Measurements from ENCODE around the gene L3MBTL2. TPM values are rescaled to one million over a fixed set of nuclear protein-coding genes. Genes with fewer than 3 reads are reported as not detected.

The L3MBTL2 gene
- total RNA-seq, 1 experiment from 2014 or later: 24.7 TPM

GRCh38 chr22:41204066-41204465 is 1.0 kb upstream of the L3MBTL2 start:
- CTCF ChIA-PET: no interaction called here
- intact Hi-C loops (cut with micrococcal nuclease): no loop called here
- POLR2A ChIA-PET: no interaction called here

GRCh38 chr22:41206719-41207118 is 1.6 kb downstream of the L3MBTL2 start:
- Histone ChIP-seq H3K4me2 (ENCODE audit: low read length) (no peak overlapping the region), H3K9ac (ENCODE audit: low read length) (no peak overlapping the region), H3K79me2 (ENCODE audit: insufficient read depth, low read length) (peaks cover 35% of the 10 kb centered on the region), H2AFZ (ENCODE audit: low read depth, low read length, poor library complexity, severe bottlenecking) (no peak overlapping the region), H3K4me1 (ENCODE audit: control insufficient read depth in 1 of 2, insufficient read depth in 2 of 2, low read length in 2 of 2) (peaks cover 0 to 11% of the 10 kb centered on the region in 2 experiments; a peak in 1 of 4 replicates), H3K27ac (ENCODE audit: low read depth, low read length) (no peak overlapping the region), H3K9me3 (ENCODE audit: control insufficient read depth in 1 of 2, insufficient read depth in 1 of 2, low read depth in 1 of 2, low read length in 2 of 2) (no peaks in the 10 kb centered on the region), H3K27me3 (ENCODE audit: insufficient read depth, low read length) (no peaks in the 10 kb centered on the region), H3K4me3 (replicated peaks in 1 of 2; ENCODE audit: low read depth in 1 of 2, low read length in 2 of 2) (no peak overlapping the region), H3K9me2 (ENCODE audit: insufficient read depth) (no peaks in the 10 kb centered on the region), H3K36me3 (ENCODE audit: control insufficient read depth in 1 of 2, insufficient read depth in 2 of 2, low read length in 2 of 2) (peaks cover 0 to 3% of the 10 kb centered on the region in 2 experiments; a peak in 1 of 4 replicates), H4K20me1 (ENCODE audit: insufficient read depth) (no peaks in the 10 kb centered on the region)
- intact Hi-C loops (cut with micrococcal nuclease): no loop called here
- POLR2A ChIA-PET: no interaction called here
- DNase-seq (ENCODE audit: low read depth, low spot score) (no peak), ATAC-seq (no peak)
- TSS peak; percentile 47 for BruUV-seq (replicated peaks)
- RAD21 ChIA-PET (ENCODE audit: low non-redundant PET in 1 of 2, low total read pairs in 2 of 2, uncharacterized antibody in 2 of 2, unreplicated experiment in 2 of 2): no interaction called here
- CTCF ChIA-PET: interaction anchor here (1.0 kb wide), 1 partner anchor 284 kb away, joined by 3 read pairs; no protein-coding TSS in a partner anchor
- TF ChIP-seq CEBPB (IDR thresholded peaks at IDR 0.05; ENCODE audit: low read depth) (no peak), ELF1 (IDR thresholded peaks at IDR 0.05; ENCODE audit: borderline replicate concordance, low read depth) (no peak), CTCF (IDR thresholded peaks at IDR 0.05 in 2 of 3, conservative IDR thresholded peaks at IDR 0.05 in 1 of 3; ENCODE audit: borderline replicate concordance in 1 of 3, insufficient read depth in 1 of 3, low read depth in 2 of 3, low read length in 2 of 3) (no peak), MAX (IDR thresholded peaks at IDR 0.05) (no peak), SRF (IDR thresholded peaks at IDR 0.05; ENCODE audit: low read depth) (no peak), ZBTB33 (IDR thresholded peaks at IDR 0.05; ENCODE audit: extremely low read depth, insufficient replicate concordance, low read length) (no peak), POLR2AphosphoS5 (IDR thresholded peaks at IDR 0.05; ENCODE audit: low read depth, low read length) (no peak), FOSL1 (IDR thresholded peaks at IDR 0.05; ENCODE audit: low read depth) (no peak), SP1 (IDR thresholded peaks at IDR 0.05; ENCODE audit: low read depth) (no peak), RAD21 (IDR thresholded peaks at IDR 0.05; ENCODE audit: low read depth) (no peak), EZH2 (IDR thresholded peaks at IDR 0.05) (no peak), ATF3 (IDR thresholded peaks at IDR 0.05) (no peak), CBX3 (IDR thresholded peaks at IDR 0.05; ENCODE audit: low read depth) (no peak), EGR1 (IDR thresholded peaks at IDR 0.05; ENCODE audit: low read depth) (no peak)

More at GRCh38 chr22:41204066-41204465, 1.0 kb upstream of the L3MBTL2 start:
- Histone ChIP-seq H3K9ac (ENCODE audit: low read length) (no peak overlapping the region), H3K4me1 (ENCODE audit: control insufficient read depth in 1 of 2, insufficient read depth in 2 of 2, low read length in 2 of 2) (peaks cover 0 to 11% of the 10 kb centered on the region in 2 experiments; a peak in 1 of 4 replicates), H2AFZ (ENCODE audit: low read depth, low read length, poor library complexity, severe bottlenecking) (no peak overlapping the region), H4K20me1 (ENCODE audit: insufficient read depth) (no peaks in the 10 kb centered on the region), H3K36me3 (ENCODE audit: control insufficient read depth in 1 of 2, insufficient read depth in 2 of 2, low read length in 2 of 2) (no peaks in the 10 kb centered on the region), H3K4me3 (replicated peaks in 1 of 2; ENCODE audit: low read depth in 1 of 2, low read length in 2 of 2) (no peak overlapping the region), H3K79me2 (ENCODE audit: insufficient read depth, low read length) (peaks cover 32% of the 10 kb centered on the region), H3K9me2 (ENCODE audit: insufficient read depth) (no peaks in the 10 kb centered on the region), H3K4me2 (ENCODE audit: low read length) (no peak overlapping the region), H3K27ac (ENCODE audit: low read depth, low read length) (no peak overlapping the region), H3K9me3 (ENCODE audit: control insufficient read depth in 1 of 2, insufficient read depth in 1 of 2, low read depth in 1 of 2, low read length in 2 of 2) (no peaks in the 10 kb centered on the region), H3K27me3 (ENCODE audit: insufficient read depth, low read length) (no peaks in the 10 kb centered on the region)
- ATAC-seq (no peak), DNase-seq (ENCODE audit: low read depth, low spot score) (no peak)
- TF ChIP-seq ELF1 (IDR thresholded peaks at IDR 0.05; ENCODE audit: borderline replicate concordance, low read depth) (no peak), EZH2 (IDR thresholded peaks at IDR 0.05) (no peak), MAX (IDR thresholded peaks at IDR 0.05) (no peak), SP1 (IDR thresholded peaks at IDR 0.05; ENCODE audit: low read depth) (no peak), CEBPB (IDR thresholded peaks at IDR 0.05; ENCODE audit: low read depth) (no peak), POLR2AphosphoS5 (IDR thresholded peaks at IDR 0.05; ENCODE audit: low read depth, low read length) (no peak), EGR1 (IDR thresholded peaks at IDR 0.05; ENCODE audit: low read depth) (no peak)
- RAD21 ChIA-PET (ENCODE audit: low non-redundant PET in 1 of 2, low total read pairs in 2 of 2, uncharacterized antibody in 2 of 2, unreplicated experiment in 2 of 2): no interaction called here
- BruUV-seq (replicated peaks): no TSS peak

Data from HCT116 (cell line).